Ovary (tissue), 3 donors: Measurements from ENCODE around the gene RCL1.

ENCODE experiments used
- EP300 ChIP-seq: sonication (generic); formaldehyde crosslinking; IDR thresholded peaks from one replicate; pipeline ENCODE4 v1.6.1; 2017; ENCODE audit warnings: antibody characterized with exemption
- POLR2A ChIP-seq: fragments of 450-650 bp; IDR thresholded peaks from one replicate; pipeline ENCODE4 v1.6.1; 2017; ENCODE audit warnings: antibody characterized with exemption, mild to moderate bottlenecking, moderate library complexity
- TF ChIP-seq, protein P1 (sequence below), 3 donors: fragments of 450-650 bp in 2 of 3; fragments of 200-600 bp in 1 of 3; IDR thresholded peaks; one replicate each; pipeline versions ENCODE4 v1.5.1 to v1.8.0; 2016 to 2022; ENCODE audit warnings: antibody characterized with exemption in 3 of 3, mild to moderate bottlenecking in 1 of 3
- donor health status: DM: no; HTN: no; CAD: no.

DNA sequence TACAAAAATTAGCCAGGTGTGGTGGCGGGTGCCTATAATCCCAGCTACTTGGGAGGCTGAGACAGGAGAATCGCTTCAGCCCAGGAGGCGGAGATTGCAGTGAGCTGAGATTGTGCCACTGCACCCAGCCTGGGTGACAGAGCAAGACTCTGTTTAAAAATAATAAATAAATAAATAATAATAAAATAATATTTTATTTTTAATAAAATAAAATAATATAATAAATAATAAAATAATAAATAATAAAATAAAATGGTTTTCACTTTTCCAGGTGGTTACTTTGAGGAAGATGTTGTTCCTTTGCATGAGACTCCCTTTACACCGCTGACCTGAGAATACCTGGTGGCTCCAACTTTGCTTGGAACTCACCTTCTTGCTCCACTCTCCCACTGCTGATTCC lies 82.8 kb downstream of the RCL1 start:
- TF ChIP-seq POLR2A (no peak), EP300 (no peak)
- TF ChIP-seq, protein P1, sequence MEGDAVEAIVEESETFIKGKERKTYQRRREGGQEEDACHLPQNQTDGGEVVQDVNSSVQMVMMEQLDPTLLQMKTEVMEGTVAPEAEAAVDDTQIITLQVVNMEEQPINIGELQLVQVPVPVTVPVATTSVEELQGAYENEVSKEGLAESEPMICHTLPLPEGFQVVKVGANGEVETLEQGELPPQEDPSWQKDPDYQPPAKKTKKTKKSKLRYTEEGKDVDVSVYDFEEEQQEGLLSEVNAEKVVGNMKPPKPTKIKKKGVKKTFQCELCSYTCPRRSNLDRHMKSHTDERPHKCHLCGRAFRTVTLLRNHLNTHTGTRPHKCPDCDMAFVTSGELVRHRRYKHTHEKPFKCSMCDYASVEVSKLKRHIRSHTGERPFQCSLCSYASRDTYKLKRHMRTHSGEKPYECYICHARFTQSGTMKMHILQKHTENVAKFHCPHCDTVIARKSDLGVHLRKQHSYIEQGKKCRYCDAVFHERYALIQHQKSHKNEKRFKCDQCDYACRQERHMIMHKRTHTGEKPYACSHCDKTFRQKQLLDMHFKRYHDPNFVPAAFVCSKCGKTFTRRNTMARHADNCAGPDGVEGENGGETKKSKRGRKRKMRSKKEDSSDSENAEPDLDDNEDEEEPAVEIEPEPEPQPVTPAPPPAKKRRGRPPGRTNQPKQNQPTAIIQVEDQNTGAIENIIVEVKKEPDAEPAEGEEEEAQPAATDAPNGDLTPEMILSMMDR (IDR thresholded peaks at IDR 0.05): no peak
